K562 (cell line): ENCODE results near the gene RELL2. TPM values are rescaled to one million over a fixed set of nuclear protein-coding genes. Genes with fewer than 3 reads are reported as not detected.
A peak's percentile ranks its signal among the peaks of the same experiment; 100 is the strongest.

Experiments
- ATAC-seq: fragments of 200-7000 bp; cut with Tn5 transposase; 3 replicates; pipeline ENCODE4 v1.9.1; 2020; ENCODE audit warnings: moderate library complexity
- BruUV-seq: library from RNA; stranded (reverse); fragments of 400-500 nt; replicated peaks from 2 replicates; lab custom pipeline; 2021; lab: Mats Ljungman, UMichigan
- CTCF ChIA-PET: fragments of 300-600 bp; formaldehyde crosslinking; extraction: SDS; loops from one replicate; lab custom pipeline; 2021; ENCODE audit warnings: low intra/inter-chr PET ratio; lab: Yijun Ruan, JAX
- POLR2A ChIA-PET: fragments of 300-600, 350-650 bp; sonication (Branson Sonifier 250); formaldehyde crosslinking; extraction: SDS; loops from one replicate; lab custom pipeline; 2021; ENCODE audit warnings: antibody characterized with exemption, inconsistent platforms; lab: Yijun Ruan, JAX
- DNase-seq, 4 experiments: peaks; one replicate each; pipeline versions ENCODE4 v3.0.0 to v3.0.0-alpha.2; 2011 to 2018; ENCODE audit warnings: low spot score in 3 of 4, mixed read lengths in 3 of 4; ENCODE audit errors: extremely low read depth in 1 of 4
- FAIRE-seq: peaks from 2 replicates; lab custom pipeline; 2011; peaks lifted over from hg19 to GRCh38; lab: Jason Lieb, UNC
- H2AFZ ChIP-seq: 2 replicates; pipeline ENCODE4 v1.6.0; 2011; ENCODE audit warnings: low read depth, low read length, control low read depth, inconsistent platforms
- H3K27ac ChIP-seq: fragments of 200-600 bp; 3 replicates; pipeline ENCODE4 v1.8.0; 2011; ENCODE audit warnings: low read depth, mild to moderate bottlenecking, control low read depth, inconsistent platforms, low read length, moderate library complexity, mixed read lengths; ENCODE audit errors: extremely low read depth
- H3K27me3 ChIP-seq, 2 experiments: fragments of 300-600 bp in 1 of 2; 2 replicates in 1 of 2; 3 replicates in 1 of 2; pipeline versions ENCODE4 v1.6.0 to v1.8.0; 2011; ENCODE audit warnings: inconsistent platforms in 2 of 2, low read length in 2 of 2, mild to moderate bottlenecking in 1 of 2, mixed read lengths in 1 of 2, moderate library complexity in 1 of 2; ENCODE audit not compliant: control insufficient read depth in 2 of 2, insufficient read depth in 2 of 2
- H3K36me3 ChIP-seq: fragments of 300-600 bp; 3 replicates; pipeline ENCODE4 v1.8.0; 2011; ENCODE audit warnings: mild to moderate bottlenecking, low read length, inconsistent platforms; ENCODE audit not compliant: control insufficient read depth, insufficient read depth
- H3K4me1 ChIP-seq, 2 experiments: fragments of 200-600 bp in 1 of 2; replicated peaks in 1 of 2; 2 replicates in 1 of 2; 3 replicates in 1 of 2; pipeline versions ENCODE4 v1.5.1 to v1.8.0; 2011; ENCODE audit warnings: inconsistent platforms in 2 of 2, low read length in 2 of 2, mild to moderate bottlenecking in 1 of 2, mixed read lengths in 1 of 2, moderate library complexity in 1 of 2; ENCODE audit not compliant: control insufficient read depth in 2 of 2, insufficient read depth in 2 of 2
- H3K4me2 ChIP-seq: 2 replicates; pipeline ENCODE4 v1.6.1; 2011; ENCODE audit warnings: low read length, control low read depth, inconsistent platforms, mixed read lengths; ENCODE audit not compliant: insufficient read depth
- H3K4me3 ChIP-seq: fragments of 200-600 bp; sonication (generic), shearing (Covaris generic); 2 replicates; pipeline ENCODE4 v1.5.1; 2016; ENCODE audit warnings: control low read depth, inconsistent platforms
- H3K79me2 ChIP-seq: fragments of 200-600 bp; 3 replicates; pipeline ENCODE4 v1.8.0; 2011; ENCODE audit warnings: low read length, inconsistent platforms; ENCODE audit not compliant: control insufficient read depth, insufficient read depth
- H3K9ac ChIP-seq, 2 experiments: 2 replicates each; pipeline versions ENCODE4 v1.6.0 to v1.6.1; 2011; ENCODE audit warnings: low read depth in 2 of 2, low read length in 2 of 2, control low read depth in 1 of 2, inconsistent platforms in 1 of 2, mild to moderate bottlenecking in 1 of 2, mixed read lengths in 1 of 2; ENCODE audit not compliant: insufficient read depth in 1 of 2
- H3K9me1 ChIP-seq: one replicate; pipeline ENCODE4 v1.6.0; 2011; ENCODE audit warnings: inconsistent platforms, mild to moderate bottlenecking, low read length, moderate library complexity; ENCODE audit not compliant: control insufficient read depth, insufficient read depth
- H3K9me3 ChIP-seq: replicated peaks from 2 replicates; pipeline ENCODE4 v1.5.1; 2011; ENCODE audit warnings: low read depth, low read length, inconsistent platforms; ENCODE audit not compliant: control insufficient read depth, insufficient read depth
- H4K20me1 ChIP-seq: replicated peaks from 2 replicates; pipeline ENCODE4 v1.6.1; 2011; ENCODE audit warnings: low read length, inconsistent platforms, mixed read lengths; ENCODE audit not compliant: control insufficient read depth, insufficient read depth
- CEBPG ChIP-seq, 3 experiments: fragments of 200-800 bp in 1 of 3; sonication (Bioruptor generic) in 1 of 3; sonication (generic) in 1 of 3; formaldehyde crosslinking in 1 of 3; IDR thresholded peaks in 2 of 3; conservative IDR thresholded peaks in 1 of 3; 2 replicates each; pipeline versions ENCODE4 v1.6.1 to v1.8.0; 2016 to 2022; ENCODE audit warnings: missing compliant biosample characterization in 2 of 3, missing genetic modification characterization in 2 of 3, mild to moderate bottlenecking in 1 of 3, missing genetic modification reagents in 1 of 3
- CTBP1 ChIP-seq: fragments of 450-650 bp; IDR thresholded peaks from 2 replicates; pipeline ENCODE4 v1.6.1; 2016; ENCODE audit warnings: borderline replicate concordance
- E4F1 ChIP-seq: fragments of 250-450 bp; sonication (Bioruptor Pico); IDR thresholded peaks from 2 replicates; pipeline ENCODE4 v1.5.0; 2021; ENCODE audit warnings: mild to moderate bottlenecking, borderline replicate concordance
- EHMT2 ChIP-seq: fragments of 450-650 bp; IDR thresholded peaks from 2 replicates; pipeline ENCODE4 v1.6.1; 2018; ENCODE audit warnings: antibody characterized with exemption
- ELF1 ChIP-seq: fragments of 200-800 bp; sonication (Bioruptor generic); IDR thresholded peaks from 2 replicates; pipeline ENCODE4 v1.6.1; 2016; ENCODE audit warnings: missing genetic modification characterization, missing compliant biosample characterization
- EP300 ChIP-seq: IDR thresholded peaks from 2 replicates; pipeline ENCODE4 v1.6.1; 2012; ENCODE audit warnings: low read length, improper control_type of control experiment
- FOXA1 ChIP-seq: fragments of 450-650 bp; IDR thresholded peaks from 2 replicates; pipeline ENCODE4 v1.6.1; 2016; ENCODE audit warnings: mild to moderate bottlenecking, borderline replicate concordance
- FOXK2 ChIP-seq, 2 experiments: fragments of 450-650 bp; IDR thresholded peaks in 1 of 2; conservative IDR thresholded peaks in 1 of 2; 2 replicates each; pipeline ENCODE4 v1.6.1; 2016; ENCODE audit warnings: low read depth in 2 of 2, mild to moderate bottlenecking in 1 of 2
- GTF2E2 ChIP-seq: fragments of 200-800 bp; sonication (Bioruptor generic); IDR thresholded peaks from 2 replicates; pipeline ENCODE4 v1.6.1; 2016; ENCODE audit warnings: missing genetic modification characterization, missing compliant biosample characterization
- JUND ChIP-seq, 2 experiments: IDR thresholded peaks; 2 replicates in 1 of 2; 3 replicates in 1 of 2; pipeline ENCODE4 v1.6.1; 2011; ENCODE audit warnings: borderline replicate concordance in 2 of 2, low read depth in 2 of 2, low read length in 2 of 2, improper control_type of control experiment in 1 of 2, missing biosample characterization in 1 of 2, missing genetic modification characterization in 1 of 2, missing genetic modification reagents in 1 of 2
- LCOR ChIP-seq: sonication (generic); formaldehyde crosslinking; IDR thresholded peaks from 2 replicates; pipeline ENCODE4 v1.8.0; 2022; ENCODE audit warnings: mild to moderate bottlenecking, missing genetic modification reagents
- MEF2A ChIP-seq: IDR thresholded peaks from 2 replicates; pipeline ENCODE4 v1.6.1; 2011; ENCODE audit warnings: low read depth, mild to moderate bottlenecking, low read length, moderate library complexity; ENCODE audit not compliant: control insufficient read depth
- NFE2L1 ChIP-seq: fragments of 450-650 bp; IDR thresholded peaks from 2 replicates; pipeline ENCODE4 v1.6.1; 2016; ENCODE audit warnings: missing genetic modification characterization, low read depth, mild to moderate bottlenecking, missing compliant biosample characterization, moderate library complexity, borderline replicate concordance
- NONO ChIP-seq, 2 experiments: fragments of 200-400 bp in 1 of 2; fragments of 450-650 bp in 1 of 2; formaldehyde crosslinking in 1 of 2; IDR thresholded peaks; 2 replicates each; pipeline ENCODE4 v1.6.1; 2017; ENCODE audit warnings: low read depth in 2 of 2, mild to moderate bottlenecking in 2 of 2, moderate library complexity in 2 of 2, low read length in 1 of 2
- NR1H2 ChIP-seq: sonication (generic); formaldehyde crosslinking; IDR thresholded peaks from 2 replicates; pipeline ENCODE4 v1.4.0; 2020; ENCODE audit warnings: mild to moderate bottlenecking, missing genetic modification reagents
- NR3C1 ChIP-seq: sonication (generic); formaldehyde crosslinking; IDR thresholded peaks from 2 replicates; pipeline ENCODE4 v1.8.1; 2022; ENCODE audit warnings: missing genetic modification reagents
- STAT5A ChIP-seq: IDR thresholded peaks from 2 replicates; pipeline ENCODE4 v1.6.1; 2012; ENCODE audit warnings: low read length, inconsistent platforms, borderline replicate concordance
- ZC3H8 ChIP-seq: fragments of 450-650 bp; IDR thresholded peaks from 2 replicates; pipeline ENCODE4 v1.6.1; 2017
- WGBS: fragments of 100-300 bp; shearing (Covaris generic); methylation state at CpG from one replicate; pipeline ENCODE4 v1.1.6; 2016; ENCODE audit warnings: low coverage, mixed read lengths; ENCODE audit not compliant: insufficient coverage; ENCODE audit errors: missing lambda C conversion rate; 5-methylcytosine and 5-hydroxymethylcytosine counted together
- in situ Hi-C: fragments of 300-500 bp; cut with MboI; formaldehyde crosslinking; loops from 4 replicates; pipeline ENCODE4 v1.15.0; 2018; ENCODE audit warnings: inconsistent platforms, mixed read lengths
- intact Hi-C: fragments of 100-400 bp; cut with micrococcal nuclease; formaldehyde crosslinking; loops from 2 replicates; pipeline ENCODE4 v1.14.2; 2022
- polyA plus RNA-seq, 8 experiments: library from polyadenylated mRNA; depleted of rRNA in 4 of 8; stranded (reverse) in 5 of 8; unstranded in 3 of 8; fragments of >200 nt; fragmentation: Nextera tagmentation in 2 of 8; fragmentation: Illumina TruSeq in 1 of 8; extraction: Ambion mirVana in 2 of 8; extraction: Trizol in 1 of 8; gene quantifications; 2 replicates each; pipeline versions ENCODE4 v1.2.1 to v1.2.3, GENCODE V29; 2011 to 2014; ENCODE audit warnings: inconsistent platforms in 1 of 8, missing spikeins in 1 of 8
- total RNA-seq, 7 experiments: library from RNA; depleted of rRNA in 6 of 7; stranded (reverse); fragments of >200 nt in 6 of 7; fragmentation: Illumina TruSeq in 2 of 7; extraction: Trizol in 2 of 7; gene quantifications; 2 replicates each; pipeline versions ENCODE4 v1.2.1 to v1.2.3, GENCODE V29; 2011 to 2021; ENCODE audit warnings: low replicate concordance in 1 of 7

RELL2 gene
- total and polyA plus RNA-seq, 9 of the 15 experiments (the other 6 are each of a cell fraction or from before 2014, with no cell fraction given) = 0.06 to 36.0 (median 14.3) TPM

- no peak overlapping the region for H3K4me2 ChIP-seq
- TF ChIP-seq LCOR (CRISPR knock-in tag) (0 out of 2 replicates have a peak, but pooled peaks have one; percentile 32), JUND (IDR thresholded peaks at IDR 0.05; ENCODE audit: borderline replicate concordance, low read depth, low read length) (peak; percentile 95), JUND (tag; IDR thresholded peaks at IDR 0.05; ENCODE audit: borderline replicate concordance, low read depth, low read length) (peak; percentile 92), NONO (IDR thresholded peaks at IDR 0.05; ENCODE audit: low read depth in 2 of 2, low read length in 1 of 2) (no peak), FOXK2 (conservative IDR thresholded peaks at IDR 0.05 in 1 of 2, IDR thresholded peaks at IDR 0.05 in 1 of 2; ENCODE audit: low read depth in 2 of 2) (peak in 1 of 2 experiments; percentile 15; a peak in 1 of 4 replicates), STAT5A (peak; percentile 39; the same call in 1 of the 2 replicates), EP300 (peak; percentile 29; the same call in 1 of the 2 replicates), E4F1 (CRISPR knock-in tag) (no peak), ZC3H8 (no peak), NR3C1 (CRISPR knock-in tag) (no peak), NR1H2 (CRISPR knock-in tag) (no peak), CTBP1 (no peak), NFE2L1 (tag) (no peak), EHMT2 (peak; percentile 84), MEF2A (peak; percentile 91), FOXA1 (no peak), ELF1 (tag) (no peak), CEBPG (CRISPR knock-in tag; IDR thresholded peaks at IDR 0.05) (no peak), CEBPG (tag; conservative IDR thresholded peaks at IDR 0.05 in 1 of 2, IDR thresholded peaks at IDR 0.05 in 1 of 2) (no peak), GTF2E2 (tag) (no peak)
These were observed 21.2 kb downstream of the RELL2 start for GRCh38 chr5:141657937-141658545.

More at GRCh38 chr5:141657937-141658545, 21.2 kb downstream of the RELL2 start:
- no peak overlapping the region for H2AFZ ChIP-seq
- no peaks in the 10 kb centered on the region for H4K20me1 ChIP-seq
- BruUV-seq = no TSS peak
- peaks cover 11% of the 10 kb centered on the region; the same call in 2 of the 3 replicates for H3K36me3 ChIP-seq
- ChIA-PET CTCF (no interaction called here), POLR2A (interaction anchor here (0.5 to 2.7 kb wide), 4 partner anchors 12 to 466 kb away, joined by 3 to 11 read pairs (median 3); partner anchors contain the start of gene ARAP3)
- H3K4me3 ChIP-seq = no peak overlapping the region
- peak; percentile 39 to 72 (median 54) for DNase-seq
- FAIRE-seq = peak; percentile 65
- H3K4me1 ChIP-seq = peaks cover 0 to 8% of the 10 kb centered on the region in 2 experiments; a peak in 2 of 5 replicates
- peaks cover 5% of the 10 kb centered on the region for H3K9me1 ChIP-seq
- H3K9ac ChIP-seq = no peak overlapping the region
- H3K79me2 ChIP-seq = no peaks in the 10 kb centered on the region
- WGBS = 26% methylated on average over 8 of the region's 8 CpGs
- no peaks in the 10 kb centered on the region for H3K27me3 ChIP-seq
- intact Hi-C loops = no loop called here
- H3K9me3 ChIP-seq = no peaks in the 10 kb centered on the region
- ATAC-seq = peak; percentile 53
- in situ Hi-C loops = no loop called here
- H3K27ac ChIP-seq = peak overlapping the region; percentile 37; the same call in 2 of the 3 replicates
